ENCODE data around the gene XKR7.
"Not testable (repeated sequence)": the region's sequence is repeated elsewhere in the genome, so short reads cannot be mapped to it uniquely, and the experiment has no call there.

The XKR7 gene

GRCh38 chr20:31967830-31968249, at the start of gene XKR7:
Gene XKR7, plus strand, starts transcription at chr20:31968151. Its CDS starts 25 bp downstream, at chr20:31968176.
- H3K4me3 ChIP-seq (replicated peaks in 1 of 2; ENCODE audit: low read depth in 2 of 2, low read length in 2 of 2), result no peak within 1 kb of the TSS
- TF ChIP-seq CTCF (IDR thresholded peaks at IDR 0.05; ENCODE audit: low read depth, low read length), result no peak
- no peak for DNase-seq (ENCODE audit: low read depth in 2 of 2)

GRCh38 chr20:31918466-31919105, 49.4 kb upstream of the XKR7 start:
- H3K4me3 ChIP-seq (replicated peaks in 1 of 2; ENCODE audit: low read depth in 2 of 2, low read length in 2 of 2), result no peak overlapping the region
- no peak for DNase-seq (ENCODE audit: low read depth in 2 of 2)
- TF ChIP-seq CTCF (IDR thresholded peaks at IDR 0.05; ENCODE audit: low read depth, low read length), result no peak

- DNase-seq (ENCODE audit: low read depth in 2 of 2), result no peak
- H3K4me3 ChIP-seq (replicated peaks in 1 of 2; ENCODE audit: low read depth in 2 of 2, low read length in 2 of 2), result no peak overlapping the region
- no peak for TF ChIP-seq CTCF (IDR thresholded peaks at IDR 0.05; ENCODE audit: low read depth, low read length)
Measured at GRCh38 chr20:31919410-31920155, 48.4 kb upstream of the XKR7 start.

GRCh38 chr20:31920275-31920855, 47.6 kb upstream of the XKR7 start:
- DNase-seq (ENCODE audit: low read depth in 2 of 2), result no peak
- TF ChIP-seq CTCF (IDR thresholded peaks at IDR 0.05; ENCODE audit: low read depth, low read length), result no peak
- no peak overlapping the region for H3K4me3 ChIP-seq (replicated peaks in 1 of 2; ENCODE audit: low read depth in 2 of 2, low read length in 2 of 2)

GRCh38 chr20:31921480-31921879, 46.5 kb upstream of the XKR7 start:
- H3K4me3 ChIP-seq (replicated peaks in 1 of 2; ENCODE audit: low read depth in 2 of 2, low read length in 2 of 2); DNase-seq (ENCODE audit: low read depth in 2 of 2): not testable (repeated sequence)

GRCh38 chr20:31922181-31922580, 45.8 kb upstream of the XKR7 start:
- no peak overlapping the region for H3K4me3 ChIP-seq (replicated peaks in 1 of 2; ENCODE audit: low read depth in 2 of 2, low read length in 2 of 2)
- no peak for DNase-seq (ENCODE audit: low read depth in 2 of 2)
- TF ChIP-seq CTCF (IDR thresholded peaks at IDR 0.05; ENCODE audit: low read depth, low read length), result no peak

- TF ChIP-seq CTCF (IDR thresholded peaks at IDR 0.05; ENCODE audit: low read depth, low read length), result no peak
- H3K4me3 ChIP-seq (replicated peaks in 1 of 2; ENCODE audit: low read depth in 2 of 2, low read length in 2 of 2), result no peak overlapping the region
- no peak for DNase-seq (ENCODE audit: low read depth in 2 of 2)
Measured at GRCh38 chr20:31922588-31922987, 45.4 kb upstream of the XKR7 start.

All from cardiac fibroblast (primary cell).